Suppressor macrophage treated with lipopolysaccharide for 4 hours (primary cell): ENCODE measurements around the gene PNPLA5.
A peak's percentile ranks its signal among the peaks of the same experiment; 100 is the strongest.

Experiments used
- DNase-seq: peaks from one replicate; pipeline ENCODE4 v3.0.0-alpha.2; 2020

PNPLA5 gene

DNA sequence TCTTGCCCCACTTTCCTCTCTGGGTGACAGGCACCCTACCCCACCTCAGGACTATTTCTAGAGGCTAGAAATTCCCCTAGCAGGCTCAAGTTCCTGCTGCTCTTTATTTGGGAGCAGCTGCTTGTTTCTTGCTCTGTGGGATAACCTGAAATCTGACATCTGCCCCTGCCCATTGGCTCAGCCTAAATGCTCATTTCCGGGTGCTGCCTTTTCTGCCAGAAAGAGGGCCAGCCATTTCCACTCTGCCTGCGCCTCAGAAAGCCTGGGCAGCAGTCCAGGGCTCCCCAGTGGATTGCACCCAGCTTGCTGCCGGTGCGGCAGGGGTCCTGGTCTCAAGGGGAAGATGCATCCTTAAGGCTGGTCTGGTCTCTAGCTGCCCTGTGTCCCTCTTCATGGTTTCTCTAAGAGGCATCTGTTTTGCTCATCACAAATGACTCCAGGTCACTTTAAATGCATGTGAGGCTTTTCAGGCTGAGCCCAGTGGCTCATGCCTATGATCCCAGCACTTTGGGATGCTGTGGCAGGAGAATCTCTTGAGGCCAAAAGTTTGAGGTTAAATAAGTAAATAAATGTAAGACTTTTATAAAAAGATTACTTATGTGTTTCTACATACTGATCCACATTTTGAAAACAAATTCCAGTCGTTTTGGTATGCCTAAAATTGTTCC lies 10.3 kb upstream of the PNPLA5 start:
- DNase-seq = no peak

DNA sequence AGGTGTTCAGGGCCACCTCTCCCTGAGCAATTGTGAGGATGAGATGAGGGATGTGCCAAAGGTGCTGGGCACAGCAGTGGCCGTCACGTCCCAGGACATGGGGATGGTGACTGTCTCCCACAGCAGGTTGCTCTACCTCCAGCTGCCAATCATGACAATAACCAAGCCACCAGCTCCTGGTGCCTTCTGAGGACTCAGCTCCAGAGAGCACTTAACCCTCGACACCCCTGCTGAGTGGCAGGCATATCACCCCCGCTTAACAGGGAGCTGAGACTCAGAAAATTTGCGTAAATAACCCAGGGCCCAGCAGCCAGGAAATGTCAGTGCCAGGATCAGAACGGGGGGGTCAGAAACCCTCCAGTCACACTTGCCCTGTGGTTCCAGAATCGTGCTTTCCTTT lies 8.4 kb upstream of the PNPLA5 start:
- DNase-seq = no peak

GRCh38 chr22:43897751-43898261 lies 6.0 kb upstream of the PNPLA5 start:
- DNase-seq = no peak

DNA sequence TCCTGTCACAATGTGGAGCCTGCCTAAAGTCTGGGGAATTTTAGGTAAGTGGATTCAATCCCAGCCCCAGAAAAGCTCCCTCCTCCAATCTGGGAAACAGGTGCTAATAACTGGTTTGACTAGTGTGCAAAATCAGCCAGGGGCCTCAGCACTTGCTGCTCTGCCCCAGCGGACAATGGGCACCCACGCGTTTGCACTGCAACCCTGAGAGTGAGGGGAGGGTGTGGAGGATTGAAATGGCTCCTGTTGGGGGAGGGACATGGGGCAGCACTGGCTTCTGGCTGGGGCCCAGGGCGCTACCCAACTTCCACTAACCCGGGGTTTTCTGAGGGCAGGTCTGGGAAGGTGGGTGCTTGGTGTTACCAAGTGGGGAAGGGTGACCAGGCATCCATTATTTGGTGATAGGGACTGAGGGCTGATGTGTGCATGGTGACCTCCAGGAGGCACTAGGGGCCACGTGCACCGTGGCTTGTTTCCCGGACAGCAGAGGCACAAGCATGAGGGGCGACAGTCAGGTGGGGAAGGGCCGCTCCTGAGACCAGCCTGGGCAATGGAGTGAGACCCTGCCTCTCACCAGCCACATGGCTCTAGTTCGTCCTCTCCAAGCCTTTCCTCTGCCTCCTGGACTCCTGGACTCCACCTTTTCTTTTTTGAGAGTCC lies 4.3 kb upstream of the PNPLA5 start:
- no peak for DNase-seq

DNA sequence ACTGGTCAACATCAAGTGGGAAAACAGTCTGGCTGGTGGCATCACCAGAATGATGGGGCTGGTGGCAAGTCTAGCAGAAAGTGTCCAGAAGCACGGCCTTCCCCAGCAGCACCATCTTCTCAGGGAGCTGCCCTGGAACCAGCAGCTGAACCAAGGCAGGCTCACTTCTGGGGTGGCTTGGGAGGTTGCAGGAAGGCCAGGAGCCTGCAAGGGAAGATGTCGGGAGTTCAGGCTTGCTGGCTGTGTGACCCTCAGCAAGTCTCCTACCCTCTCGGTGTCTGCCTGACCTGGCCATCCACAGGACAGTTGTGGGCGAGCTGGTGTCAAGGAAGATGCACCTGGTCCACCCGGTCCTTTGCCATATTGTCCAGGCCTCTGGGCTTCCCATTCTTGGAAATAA lies 2.3 kb upstream of the PNPLA5 start:
- DNase-seq = no peak

DNA sequence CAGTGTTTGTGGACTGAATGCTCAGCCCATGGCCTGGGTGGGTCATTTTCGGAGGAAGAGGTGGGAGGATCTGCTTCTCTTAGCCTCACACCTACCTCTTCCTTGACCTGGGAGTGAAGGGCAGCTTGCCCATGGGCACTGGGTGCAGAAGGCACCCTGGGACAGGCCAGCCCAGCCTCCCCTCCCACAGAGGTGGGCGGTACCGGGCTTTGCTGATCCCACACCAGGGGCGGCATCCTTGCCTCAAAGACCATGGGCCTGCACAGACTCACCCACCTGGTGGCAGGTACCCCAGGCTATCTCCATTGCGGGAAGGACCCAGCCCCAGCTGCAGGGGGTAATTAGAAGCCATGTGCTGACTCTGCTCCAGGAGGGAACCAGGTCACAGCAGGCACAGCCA lies 1.5 kb upstream of the PNPLA5 start:
- DNase-seq = no peak

DNA sequence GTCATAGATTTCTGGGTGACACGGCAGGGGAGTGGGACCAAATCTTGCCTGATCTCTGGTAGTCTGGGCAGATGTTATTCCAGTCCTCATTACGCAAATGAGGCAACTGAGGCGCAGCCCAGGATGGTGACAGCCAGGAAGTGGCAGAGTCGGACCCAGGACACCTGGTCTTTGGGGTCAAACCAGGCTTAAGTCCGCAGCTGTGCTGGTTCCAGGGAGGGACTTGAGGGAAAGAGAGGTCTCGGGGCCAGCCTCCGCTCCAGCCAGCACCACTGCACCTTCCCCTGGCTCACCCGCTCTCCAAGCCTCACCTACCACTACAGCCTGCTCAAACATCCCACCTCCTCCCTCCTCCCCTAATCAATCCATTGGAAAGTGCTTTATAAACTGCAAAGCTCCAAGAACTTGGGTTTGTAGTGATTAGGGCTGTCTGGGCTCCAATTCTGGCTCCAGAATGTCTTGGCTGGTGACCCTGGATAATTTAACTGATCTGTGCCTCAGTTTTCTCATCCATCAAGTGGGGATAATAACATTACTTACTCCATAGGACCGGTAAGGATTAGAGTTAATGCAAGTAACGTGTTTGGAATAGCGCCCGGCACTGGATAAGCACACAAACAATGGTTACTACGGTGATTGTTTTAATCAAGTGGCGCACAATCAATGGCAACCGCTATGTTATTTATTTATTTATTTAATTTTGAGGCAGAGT lies 526 bp upstream of the PNPLA5 start:
- no peak for DNase-seq

GRCh38 chr22:43890901-43891331 lies 897 bp downstream of the PNPLA5 start:
- DNase-seq = no peak

GRCh38 chr22:43889860-43890253 lies 2.0 kb downstream of the PNPLA5 start:
- no peak for DNase-seq

GRCh38 chr22:43889201-43889859 lies 2.5 kb downstream of the PNPLA5 start:
- DNase-seq = no peak

DNA sequence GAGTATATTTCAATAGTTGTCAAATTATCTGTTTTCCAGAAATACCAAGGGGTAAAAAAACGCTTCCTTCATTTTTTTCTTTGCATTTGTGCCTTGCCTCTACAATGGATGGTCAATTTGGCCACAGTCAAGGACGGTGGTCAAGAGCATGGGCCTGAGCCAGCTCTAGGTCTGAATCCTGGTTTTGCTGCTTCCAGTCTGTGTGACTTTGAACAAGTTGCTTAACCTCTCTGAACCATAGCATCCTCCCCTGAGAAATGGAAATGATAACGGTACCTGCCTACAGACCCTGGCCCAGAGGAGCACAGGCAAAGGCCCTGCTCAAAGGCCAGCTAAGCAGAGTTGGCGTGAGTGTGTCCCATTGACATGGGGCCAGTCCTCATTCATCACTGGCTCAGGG lies 3.1 kb downstream of the PNPLA5 start:
- no peak for DNase-seq

DNA sequence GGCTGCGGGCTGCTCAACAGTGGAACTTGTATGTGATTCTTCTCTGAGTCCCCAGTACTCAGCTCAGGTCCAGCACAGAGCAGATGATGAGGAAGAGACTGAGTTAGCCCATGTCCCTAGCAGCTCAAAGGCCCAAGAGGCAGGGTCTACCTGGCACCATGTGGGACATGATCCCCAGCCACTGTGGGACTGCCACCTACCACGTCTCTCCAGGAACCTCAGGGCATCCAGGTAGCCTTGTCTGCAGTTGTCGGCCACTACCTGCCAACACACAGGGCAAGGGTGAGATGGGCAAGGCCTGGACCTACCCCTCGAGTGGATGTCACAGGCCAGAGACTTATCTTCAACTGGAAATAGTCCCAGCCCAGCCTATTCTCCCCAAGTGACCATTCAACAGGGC lies 4.4 kb downstream of the PNPLA5 start:
- DNase-seq = no peak

DNA sequence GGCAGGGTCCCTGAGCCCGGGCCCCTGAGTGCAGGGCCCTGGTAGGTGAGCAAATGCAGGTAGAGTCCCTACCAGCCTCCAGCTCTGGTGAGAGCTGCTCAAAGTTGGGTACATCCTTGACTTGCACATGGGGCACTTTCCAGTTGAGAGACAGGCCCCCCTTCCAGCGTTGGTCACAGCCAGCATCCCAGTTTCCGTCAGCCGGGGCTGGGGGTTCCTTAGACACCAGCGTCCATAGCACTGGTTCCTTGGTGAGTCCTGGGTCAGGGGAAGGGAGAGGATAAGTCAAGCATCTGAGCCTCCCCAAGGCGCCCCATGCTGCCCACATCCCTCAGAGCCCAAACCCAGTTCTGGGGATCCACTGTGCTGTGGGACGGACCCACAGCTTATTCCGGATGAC lies 5.6 kb downstream of the PNPLA5 start:
- DNase-seq = no peak

DNA sequence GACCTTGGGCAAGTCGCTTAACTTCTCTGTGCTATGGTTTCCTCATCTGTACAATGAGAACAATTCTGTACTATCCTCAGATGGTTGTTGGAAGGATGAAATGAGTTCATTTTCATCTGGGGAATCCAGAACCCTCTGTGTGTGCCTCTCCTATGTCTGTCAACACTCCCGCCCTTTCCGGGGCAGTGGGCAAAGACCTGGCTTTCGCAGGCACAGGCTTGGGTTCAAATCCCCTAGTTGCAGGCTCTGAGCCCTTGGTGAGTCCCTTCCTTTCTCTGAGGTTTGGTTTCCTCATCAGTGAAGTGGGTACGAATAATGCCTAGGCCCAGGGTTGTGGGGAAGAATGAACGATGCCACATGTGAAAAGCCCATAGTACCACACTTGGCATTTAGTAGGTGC lies 6.0 kb downstream of the PNPLA5 start:
- no peak for DNase-seq

- no peak for DNase-seq
Measured at GRCh38 chr22:43885319-43885671, 6.5 kb downstream of the PNPLA5 start.

DNA sequence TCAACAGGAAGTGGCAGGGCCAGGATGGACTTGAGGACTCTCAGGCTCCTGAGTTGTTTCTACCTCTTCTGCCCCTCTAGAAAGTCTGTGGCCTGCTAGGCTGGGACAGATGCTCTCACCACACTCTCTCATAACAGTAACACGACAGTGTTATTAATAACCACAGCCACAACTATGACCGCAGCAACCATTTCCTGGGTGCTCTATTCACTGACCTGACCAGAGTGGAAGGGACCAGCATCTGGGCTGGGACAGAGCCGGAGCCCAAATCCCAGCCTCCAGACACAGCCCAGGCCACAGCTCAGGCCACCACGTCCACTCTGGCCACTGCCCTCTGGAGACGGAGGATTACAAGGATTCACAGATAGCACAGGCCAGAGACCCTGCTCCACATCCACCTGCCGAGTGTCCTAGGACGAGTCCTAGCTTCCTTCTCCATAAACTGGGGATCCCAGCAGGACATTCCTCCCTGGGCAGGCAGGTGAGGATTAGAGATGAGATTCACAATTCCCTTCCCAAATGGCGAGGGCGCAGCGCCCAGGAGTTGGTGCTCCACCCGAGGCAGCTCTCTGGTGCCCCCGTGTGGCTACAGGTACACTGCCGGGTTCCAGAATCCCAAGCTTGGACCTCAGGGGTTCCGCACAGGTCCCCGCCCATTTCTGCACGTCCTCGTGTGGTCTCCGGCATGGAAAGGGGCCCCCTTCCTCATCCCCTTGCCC lies 7.1 kb downstream of the PNPLA5 start:
- peak; percentile 65 for DNase-seq

- DNase-seq = no peak
Measured at GRCh38 chr22:43883719-43884415, 7.9 kb downstream of the PNPLA5 start.

DNA sequence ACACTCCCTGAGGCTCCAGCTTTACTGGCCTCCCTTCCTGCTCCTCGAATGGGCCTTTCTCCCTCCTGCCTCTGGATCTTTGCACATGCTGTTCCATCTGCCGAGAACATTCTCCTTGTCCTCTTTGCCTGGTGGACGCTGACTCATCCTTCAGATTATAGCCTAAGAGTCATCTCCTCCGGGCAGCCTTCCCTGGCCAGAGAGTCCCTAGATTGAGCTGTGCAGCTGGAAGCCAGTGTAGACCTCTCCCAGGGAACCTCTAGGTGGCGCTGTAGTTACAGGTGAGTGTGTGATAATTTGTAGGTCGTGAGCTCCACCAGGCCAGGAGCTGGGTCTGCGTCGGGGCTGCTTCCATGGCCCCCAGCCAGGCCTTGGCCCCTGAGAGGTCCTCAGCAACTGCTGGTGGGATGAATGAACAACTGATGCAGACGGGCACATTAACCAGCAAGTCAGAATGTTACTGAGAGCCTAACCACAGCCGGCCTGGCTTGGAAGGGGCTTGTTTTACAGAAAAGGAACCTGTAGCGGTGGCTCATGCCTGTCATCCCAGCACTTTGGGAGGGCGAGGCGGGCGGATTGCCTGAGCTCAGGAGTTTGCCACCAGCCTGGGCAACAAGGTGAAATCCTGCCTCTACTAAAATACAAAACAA lies 8.7 kb downstream of the PNPLA5 start:
- peak; percentile 63 for DNase-seq

GRCh38 chr22:43882122-43882767 lies 9.6 kb downstream of the PNPLA5 start:
- DNase-seq = no peak

DNA sequence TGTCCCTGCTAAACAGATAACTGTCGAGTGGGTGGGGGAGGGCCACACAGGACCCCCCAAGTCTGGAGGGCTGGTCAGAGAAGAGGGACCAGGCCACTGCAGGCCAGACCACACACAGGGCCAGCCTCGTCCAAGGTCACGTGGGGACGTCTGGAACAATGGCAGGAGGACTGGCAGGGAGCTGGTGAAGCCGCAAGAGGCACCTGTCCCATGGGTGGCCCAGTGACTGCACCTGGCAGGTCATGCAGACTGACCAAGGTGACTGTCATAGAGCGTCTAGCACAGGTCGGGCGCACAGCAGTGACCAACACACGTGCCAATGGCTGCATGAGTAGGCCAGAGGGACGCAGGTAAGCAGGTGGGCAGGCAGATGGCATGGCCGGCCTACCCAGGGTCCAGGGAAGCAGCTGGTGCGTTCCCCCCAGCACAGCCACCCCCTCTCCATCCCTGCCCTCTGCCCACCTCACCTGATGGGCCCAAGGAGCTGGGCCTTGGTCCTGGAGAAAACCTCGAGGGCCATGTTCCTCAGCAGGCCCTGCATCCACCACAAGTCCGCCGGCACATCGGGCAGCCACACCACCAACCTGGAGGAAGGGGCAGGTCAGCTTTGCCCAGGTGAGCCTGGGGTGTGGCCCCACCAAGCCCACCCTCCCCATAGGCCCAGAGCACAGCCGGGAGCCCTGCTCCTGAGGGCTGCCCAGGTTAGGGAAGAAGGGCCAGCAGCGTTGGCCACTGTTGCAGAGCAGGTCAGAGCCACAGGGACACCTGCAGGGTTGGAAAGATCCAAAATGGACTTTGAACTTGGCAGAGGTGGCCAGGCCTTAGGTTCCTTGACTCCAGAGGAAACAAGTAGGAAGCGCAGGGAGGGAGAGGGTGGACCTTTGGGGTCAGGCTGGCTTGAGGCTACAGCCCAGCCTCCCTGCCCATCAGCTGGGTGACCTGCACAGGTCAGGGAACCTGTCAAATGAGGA lies 10.4 kb downstream of the PNPLA5 start:
- no peak for DNase-seq
